DOHH2 (cell line): ENCODE results near the gene NDUFA8.
A peak's percentile ranks its signal among the peaks of the same experiment; 100 is the strongest.

Source experiments
- H3F3A ChIP-seq: fragments of 200-600 bp; sonication (generic), shearing (Covaris generic); 2 replicates; pipeline ENCODE4 v1.6.0; 2016; ENCODE audit warnings: antibody characterized with exemption, mild to moderate bottlenecking; ENCODE audit not compliant: control insufficient read depth, insufficient read depth
- H3K27ac ChIP-seq: fragments of 200-600 bp; sonication (generic); 2 replicates; pipeline ENCODE4 v1.5.1; 2014; ENCODE audit warnings: low read depth, mild to moderate bottlenecking, low read length, moderate library complexity
- H3K27me3 ChIP-seq: fragments of 200-600 bp; sonication (generic); 2 replicates; pipeline ENCODE4 v1.6.1; 2014; ENCODE audit warnings: mild to moderate bottlenecking, low read length, mixed read lengths; ENCODE audit not compliant: control insufficient read depth
- H3K36me3 ChIP-seq: fragments of 200-600 bp; sonication (generic); 2 replicates; pipeline ENCODE4 v1.6.1; 2014; ENCODE audit warnings: mild to moderate bottlenecking, low read length, moderate library complexity, mixed read lengths; ENCODE audit not compliant: control insufficient read depth
- H3K4me1 ChIP-seq: fragments of 200-600 bp; sonication (generic); 2 replicates; pipeline ENCODE4 v1.6.1; 2014; ENCODE audit warnings: mild to moderate bottlenecking, low read length, mixed read lengths; ENCODE audit not compliant: control insufficient read depth
- H3K4me2 ChIP-seq: fragments of 200-600 bp; sonication (generic); 2 replicates; pipeline ENCODE4 v1.6.0; 2014; ENCODE audit warnings: mild to moderate bottlenecking, low read length, moderate library complexity
- H3K4me3 ChIP-seq: fragments of 200-600 bp; sonication (generic); 2 replicates; pipeline ENCODE4 v1.5.1; 2014; ENCODE audit warnings: mild to moderate bottlenecking, low read length, mixed read lengths
- H3K79me2 ChIP-seq: fragments of 200-600 bp; sonication (generic); 2 replicates; pipeline ENCODE4 v1.6.1; 2014; ENCODE audit warnings: mild to moderate bottlenecking, low read length, mixed read lengths; ENCODE audit not compliant: control insufficient read depth
- H3K9me2 ChIP-seq: fragments of 200-600 bp; sonication (generic); replicated peaks from 2 replicates; pipeline ENCODE4 v1.6.1; 2014; ENCODE audit warnings: mild to moderate bottlenecking, low read length, mixed read lengths; ENCODE audit not compliant: control insufficient read depth
- H3K9me3 ChIP-seq: fragments of 200-600 bp; sonication (generic); 2 replicates; pipeline ENCODE4 v1.6.1; 2014; ENCODE audit warnings: antibody characterized with exemption, low read length, mixed read lengths; ENCODE audit not compliant: control insufficient read depth, insufficient read depth
- H4K20me1 ChIP-seq: fragments of 200-600 bp; sonication (generic); 2 replicates; pipeline ENCODE4 v1.6.0; 2014; ENCODE audit warnings: low read depth, mild to moderate bottlenecking, antibody characterized with exemption, low read length, moderate library complexity; ENCODE audit not compliant: control insufficient read depth, insufficient read depth
- EZH2phosphoT487 ChIP-seq: fragments of 200-600 bp; sonication (generic); IDR thresholded peaks from 2 replicates; pipeline ENCODE4 v1.6.1; 2017; ENCODE audit warnings: borderline replicate concordance, mild to moderate bottlenecking, antibody characterized with exemption, low read length, moderate library complexity, mixed read lengths
- TF ChIP-seq, protein P1 (sequence below): fragments of 200-600 bp; sonication (generic); IDR thresholded peaks from one replicate; pipeline ENCODE4 v1.5.1; 2014; ENCODE audit warnings: antibody characterized with exemption, mild to moderate bottlenecking, low read depth, low read length; ENCODE audit not compliant: poor library complexity, severe bottlenecking

NDUFA8 gene

DNA sequence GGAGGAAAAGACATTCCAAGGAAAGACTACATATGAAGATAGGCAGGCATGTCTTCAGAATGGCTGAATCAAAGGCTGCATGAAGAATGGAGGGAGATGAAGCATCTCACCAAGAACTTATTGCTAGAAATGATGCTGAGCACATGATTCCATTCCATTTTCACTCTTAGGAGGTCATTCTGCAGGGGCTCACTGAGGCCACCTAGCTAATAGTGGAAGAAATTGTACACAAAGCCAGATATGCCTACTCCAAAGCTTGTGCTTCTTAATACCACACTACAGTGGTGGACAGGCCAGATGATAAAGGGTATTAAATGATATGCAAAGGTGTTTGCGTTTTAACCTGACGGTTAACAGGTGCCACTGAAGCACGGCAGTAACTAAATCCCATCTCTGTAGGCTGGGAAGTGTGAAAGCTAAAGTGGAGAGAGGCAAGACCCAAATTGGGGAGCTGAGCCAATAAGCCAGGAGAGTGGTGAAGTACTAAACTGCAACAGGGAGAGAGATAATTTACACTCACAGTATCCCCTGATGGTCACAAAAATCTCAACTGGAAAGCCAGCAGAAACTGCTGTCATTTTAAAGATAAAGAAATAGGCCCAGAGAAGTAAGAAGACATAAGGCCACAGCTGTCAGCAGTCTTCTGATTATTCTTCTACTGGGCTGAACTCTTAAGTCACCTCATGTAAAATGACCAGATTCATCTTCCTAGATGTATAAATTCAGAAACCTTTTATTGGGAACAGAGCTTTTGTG is 14.6 kb downstream of the NDUFA8 start:
- no peaks in the 10 kb centered on the region for H3K4me1 ChIP-seq
- H3K4me2 ChIP-seq = no peak overlapping the region
- no peaks in the 10 kb centered on the region for H3K27me3 ChIP-seq
- H3K36me3 ChIP-seq = peaks cover 64% of the 10 kb centered on the region
- H3K4me3 ChIP-seq = no peak overlapping the region
- no peak for TF ChIP-seq EZH2phosphoT487
- TF ChIP-seq, protein P1, sequence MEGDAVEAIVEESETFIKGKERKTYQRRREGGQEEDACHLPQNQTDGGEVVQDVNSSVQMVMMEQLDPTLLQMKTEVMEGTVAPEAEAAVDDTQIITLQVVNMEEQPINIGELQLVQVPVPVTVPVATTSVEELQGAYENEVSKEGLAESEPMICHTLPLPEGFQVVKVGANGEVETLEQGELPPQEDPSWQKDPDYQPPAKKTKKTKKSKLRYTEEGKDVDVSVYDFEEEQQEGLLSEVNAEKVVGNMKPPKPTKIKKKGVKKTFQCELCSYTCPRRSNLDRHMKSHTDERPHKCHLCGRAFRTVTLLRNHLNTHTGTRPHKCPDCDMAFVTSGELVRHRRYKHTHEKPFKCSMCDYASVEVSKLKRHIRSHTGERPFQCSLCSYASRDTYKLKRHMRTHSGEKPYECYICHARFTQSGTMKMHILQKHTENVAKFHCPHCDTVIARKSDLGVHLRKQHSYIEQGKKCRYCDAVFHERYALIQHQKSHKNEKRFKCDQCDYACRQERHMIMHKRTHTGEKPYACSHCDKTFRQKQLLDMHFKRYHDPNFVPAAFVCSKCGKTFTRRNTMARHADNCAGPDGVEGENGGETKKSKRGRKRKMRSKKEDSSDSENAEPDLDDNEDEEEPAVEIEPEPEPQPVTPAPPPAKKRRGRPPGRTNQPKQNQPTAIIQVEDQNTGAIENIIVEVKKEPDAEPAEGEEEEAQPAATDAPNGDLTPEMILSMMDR = peak; percentile 60
- no peaks in the 10 kb centered on the region for H3K9me3 ChIP-seq
- no peak overlapping the region for H3K27ac ChIP-seq
- H4K20me1 ChIP-seq = no peaks in the 10 kb centered on the region
- no peaks in the 10 kb centered on the region for H3F3A ChIP-seq
- 0 out of 2 replicates have a peak, but pooled peaks cover 2% of the 10 kb centered on the region for H3K79me2 ChIP-seq
- no peaks in the 10 kb centered on the region for H3K9me2 ChIP-seq

DNA sequence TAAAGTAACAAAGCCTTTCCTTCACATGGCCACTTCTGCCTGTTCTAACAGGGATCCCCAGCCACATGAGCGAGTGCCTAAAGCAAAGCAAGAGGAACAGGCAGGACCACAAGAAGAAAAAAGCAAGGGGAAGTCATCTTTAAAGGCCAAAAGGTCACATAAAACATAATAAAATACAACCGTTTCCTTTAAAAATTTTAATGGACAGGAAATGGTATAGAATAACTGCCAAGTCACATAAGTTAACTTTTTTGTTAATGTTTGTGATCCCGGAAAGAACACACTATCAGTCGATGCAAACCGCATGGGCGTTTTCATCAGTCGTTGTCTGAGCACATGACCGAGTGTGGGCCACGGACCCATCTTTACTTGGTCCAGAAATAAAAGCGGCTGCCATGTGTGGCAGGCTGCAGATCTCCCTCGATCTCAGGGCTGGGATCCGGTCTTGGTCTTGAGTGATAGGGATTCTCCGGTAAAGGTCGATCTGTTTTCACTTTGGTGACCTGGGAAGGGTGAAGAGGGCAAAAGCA is 15.6 kb downstream of the NDUFA8 start:
- no peak overlapping the region for H3K4me2 ChIP-seq
- H3K4me3 ChIP-seq = no peak overlapping the region
- H3K9me3 ChIP-seq = no peaks in the 10 kb centered on the region
- H3K27me3 ChIP-seq = no peaks in the 10 kb centered on the region
- no peaks in the 10 kb centered on the region for H4K20me1 ChIP-seq
- no peaks in the 10 kb centered on the region for H3K9me2 ChIP-seq
- TF ChIP-seq, protein P1 = no peak
- TF ChIP-seq EZH2phosphoT487 = no peak
- no peaks in the 10 kb centered on the region for H3K79me2 ChIP-seq
- no peak overlapping the region for H3K27ac ChIP-seq
- peaks cover 57% of the 10 kb centered on the region for H3K36me3 ChIP-seq
- H3F3A ChIP-seq = no peaks in the 10 kb centered on the region
- no peaks in the 10 kb centered on the region for H3K4me1 ChIP-seq

DNA sequence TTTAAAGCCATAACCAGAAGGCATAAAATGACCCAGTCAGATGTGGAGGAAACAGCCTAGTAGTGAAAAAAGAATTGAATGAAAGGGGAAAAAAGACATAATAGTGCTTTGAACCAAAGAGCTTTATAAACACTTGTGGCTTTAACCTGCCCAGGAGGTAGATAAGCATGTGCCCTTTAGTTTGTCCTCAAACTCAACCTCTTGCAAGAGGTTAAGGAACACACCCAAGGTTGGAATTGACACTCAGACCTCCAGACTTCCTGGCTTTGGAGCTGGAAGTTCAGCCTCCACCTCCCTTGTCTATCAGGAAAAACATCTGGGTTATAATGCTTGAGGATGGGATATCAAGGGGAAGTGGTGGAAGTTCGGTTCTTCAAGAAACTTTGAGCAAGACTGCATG is 16.3 kb downstream of the NDUFA8 start:
- H3F3A ChIP-seq = no peaks in the 10 kb centered on the region
- no peaks in the 10 kb centered on the region for H3K9me2 ChIP-seq
- no peak overlapping the region for H3K4me3 ChIP-seq
- H3K27me3 ChIP-seq = no peaks in the 10 kb centered on the region
- H3K27ac ChIP-seq = no peak overlapping the region
- no peaks in the 10 kb centered on the region for H4K20me1 ChIP-seq
- no peaks in the 10 kb centered on the region for H3K9me3 ChIP-seq
- no peak overlapping the region for H3K4me2 ChIP-seq
- TF ChIP-seq, protein P1 = no peak
- TF ChIP-seq EZH2phosphoT487 = no peak
- no peaks in the 10 kb centered on the region for H3K79me2 ChIP-seq
- H3K4me1 ChIP-seq = no peaks in the 10 kb centered on the region
- peaks cover 55% of the 10 kb centered on the region for H3K36me3 ChIP-seq
